NT2/D1 (cell line): Measurements from ENCODE around the gene CAPN12.

ENCODE experiments used
- YY1 ChIP-seq: IDR thresholded peaks from 2 replicates; pipeline ENCODE4 v1.6.1; 2011; ENCODE audit not compliant: insufficient read length, insufficient read depth
- ZNF274 ChIP-seq: IDR thresholded peaks from 2 replicates; pipeline ENCODE4 v1.6.1; 2011; ENCODE audit warnings: mild to moderate bottlenecking, low read depth, low read length

DNA sequence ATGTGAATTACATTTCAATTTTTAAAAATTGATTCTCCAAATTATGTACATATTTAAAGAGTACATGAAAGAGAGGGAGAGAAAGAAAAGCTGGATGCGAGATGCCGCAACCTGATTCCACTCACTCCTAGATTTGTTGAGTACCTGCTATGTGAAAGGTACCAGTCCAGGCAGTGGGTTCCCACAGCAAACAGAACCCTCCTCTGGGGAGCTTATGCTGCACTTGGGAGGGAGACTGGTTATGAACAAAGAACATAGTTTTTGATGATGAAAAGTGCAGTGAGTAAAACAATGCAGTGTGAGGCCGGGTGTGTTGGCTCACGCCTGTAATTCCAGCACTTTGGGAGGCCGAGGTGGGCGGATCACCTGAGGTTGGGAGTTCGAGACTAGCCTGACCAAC lies 53.4 kb downstream of the CAPN12 start:
- TF ChIP-seq YY1 = no peak
- TF ChIP-seq ZNF274 = no peak
